NCI-H526 treated with DMSO at 0.1 percent for 48 hours (cell line): ENCODE data around the gene ASB15.
"Not testable (repeated sequence)": the region's sequence is repeated elsewhere in the genome, so short reads cannot be mapped to it uniquely, and the experiment has no call there.

Source experiments
- DNase-seq: peaks from one replicate; lab custom pipeline; 2025; lab: John Stamatoyannopoulos, UW

The ASB15 gene

GRCh38 chr7:123598657-123599056 is 3.0 kb upstream of the ASB15 start:
- DNase-seq: no peak

- DNase-seq: no peak
Measured at GRCh38 chr7:123599766-123600165, 1.9 kb upstream of the ASB15 start.

GRCh38 chr7:123600876-123601275 is 745 bp upstream of the ASB15 start:
- DNase-seq: no peak

- DNase-seq: no peak
Measured at GRCh38 chr7:123602648-123603047, 1.0 kb downstream of the ASB15 start.

GRCh38 chr7:123604739-123605138 is 3.1 kb downstream of the ASB15 start:
- DNase-seq: no peak

- no peak for DNase-seq
Measured at GRCh38 chr7:123607423-123607975, 5.9 kb downstream of the ASB15 start.

- DNase-seq: no peak
Measured at GRCh38 chr7:123608991-123609882, 7.6 kb downstream of the ASB15 start.

- DNase-seq: no peak
Measured at GRCh38 chr7:123609883-123610239, 8.2 kb downstream of the ASB15 start.

GRCh38 chr7:123612024-123612423 is 10.4 kb downstream of the ASB15 start:
- DNase-seq: no peak

- DNase-seq: no peak
Measured at GRCh38 chr7:123615344-123615743, 13.7 kb downstream of the ASB15 start.

GRCh38 chr7:123616223-123616622 is 14.6 kb downstream of the ASB15 start:
- DNase-seq: no peak

- no peak for DNase-seq
Measured at GRCh38 chr7:123621707-123622106, 20.1 kb downstream of the ASB15 start.

GRCh38 chr7:123622660-123623386 is 21.2 kb downstream of the ASB15 start:
- DNase-seq: peak; percentile 60

GRCh38 chr7:123624527-123625183 is 23.0 kb downstream of the ASB15 start:
- DNase-seq: peak; percentile 16

- no peak for DNase-seq
Measured at GRCh38 chr7:123625254-123625653, 23.6 kb downstream of the ASB15 start.

GRCh38 chr7:123627851-123628250 is 26.2 kb downstream of the ASB15 start:
- no peak for DNase-seq

GRCh38 chr7:123628829-123629228 is 27.2 kb downstream of the ASB15 start:
- no peak for DNase-seq

GRCh38 chr7:123629281-123629680 is 27.7 kb downstream of the ASB15 start:
- no peak for DNase-seq

GRCh38 chr7:123632808-123633207 is 31.2 kb downstream of the ASB15 start:
- DNase-seq: no peak

- no peak for DNase-seq
Measured at GRCh38 chr7:123633553-123633952, 31.9 kb downstream of the ASB15 start.

GRCh38 chr7:123634011-123634573 is 32.5 kb downstream of the ASB15 start:
- DNase-seq: not testable (repeated sequence)
